RWPE2 (cell line): ENCODE results near the gene BEAN1.

ENCODE experiments used
- ATAC-seq: fragments of 200-7000 bp; cut with Tn5 transposase; 3 replicates; pipeline ENCODE4 v1.9.1; 2021; ENCODE audit warnings: low read depth
- DNase-seq: peaks from one replicate; pipeline ENCODE4 v3.0.0-alpha.2; 2020; ENCODE audit warnings: low spot score
- H3K27ac ChIP-seq: fragments of 450-650 bp; 2 replicates; pipeline ENCODE4 v1.5.1; 2017; ENCODE audit warnings: mild to moderate bottlenecking; ENCODE audit not compliant: poor library complexity, severe bottlenecking
- H3K27me3 ChIP-seq: fragments of 250-450 bp; sonication (Bioruptor Pico); 2 replicates; pipeline ENCODE4 v1.5.1; 2021; ENCODE audit warnings: mild to moderate bottlenecking, moderate library complexity; ENCODE audit not compliant: insufficient read depth, poor library complexity, severe bottlenecking
- H3K36me3 ChIP-seq: fragments of 250-450 bp; sonication (Bioruptor Pico); 2 replicates; pipeline ENCODE4 v1.5.1; 2020; ENCODE audit warnings: low read depth, mild to moderate bottlenecking, moderate library complexity
- H3K4me1 ChIP-seq: fragments of 250-450 bp; sonication (Bioruptor Pico); 2 replicates; pipeline ENCODE4 v1.5.1; 2021; ENCODE audit warnings: mild to moderate bottlenecking, moderate library complexity; ENCODE audit not compliant: insufficient read depth, poor library complexity, severe bottlenecking
- H3K4me3 ChIP-seq: fragments of 250-450 bp; sonication (Bioruptor Pico); 2 replicates; pipeline ENCODE4 v1.5.1; 2021; ENCODE audit warnings: mild to moderate bottlenecking, moderate library complexity; ENCODE audit not compliant: severe bottlenecking
- H3K9me3 ChIP-seq: fragments of 250-450 bp; sonication (Bioruptor Pico); 2 replicates; pipeline ENCODE4 v1.5.1; 2021; ENCODE audit warnings: mild to moderate bottlenecking, moderate library complexity; ENCODE audit not compliant: severe bottlenecking
- CTCF ChIP-seq: fragments of 450-650 bp; IDR thresholded peaks from one replicate; pipeline ENCODE4 v1.5.1; 2017; ENCODE audit warnings: mild to moderate bottlenecking, moderate library complexity; ENCODE audit not compliant: poor library complexity, severe bottlenecking

Gene BEAN1

GRCh38 chr16:66437391-66437945 lies 10.4 kb downstream of the BEAN1 start:
- H3K9me3 ChIP-seq = no peaks in the 10 kb centered on the region
- ATAC-seq (no peak), DNase-seq (no peak)
- no peak overlapping the region for H3K27ac ChIP-seq
- peaks cover 10% of the 10 kb centered on the region for H3K4me1 ChIP-seq
- no peaks in the 10 kb centered on the region for H3K36me3 ChIP-seq
- no peak overlapping the region for H3K4me3 ChIP-seq
- H3K27me3 ChIP-seq = no peaks in the 10 kb centered on the region
- TF ChIP-seq CTCF = no peak

- no peak for ATAC-seq
- TF ChIP-seq CTCF = no peak
- Histone ChIP-seq H3K4me1 (peaks cover 10% of the 10 kb centered on the region), H3K9me3 (no peaks in the 10 kb centered on the region), H3K27me3 (no peaks in the 10 kb centered on the region), H3K36me3 (no peaks in the 10 kb centered on the region), H3K27ac (no peak overlapping the region), H3K4me3 (no peak overlapping the region)
- no peak for DNase-seq
Observed at GRCh38 chr16:66438536-66438935, 11.4 kb downstream of the BEAN1 start.

GRCh38 chr16:66439051-66439730 lies 12.1 kb downstream of the BEAN1 start:
- TF ChIP-seq CTCF = no peak
- ATAC-seq (no peak), DNase-seq (no peak)
- H3K4me3 ChIP-seq = no peak overlapping the region
- no peaks in the 10 kb centered on the region for H3K9me3 ChIP-seq
- no peak overlapping the region for H3K27ac ChIP-seq
- no peaks in the 10 kb centered on the region for H3K36me3 ChIP-seq
- peaks cover 6% of the 10 kb centered on the region for H3K4me1 ChIP-seq
- H3K27me3 ChIP-seq = no peaks in the 10 kb centered on the region

- Histone ChIP-seq H3K36me3 (no peaks in the 10 kb centered on the region), H3K27ac (no peak overlapping the region), H3K27me3 (no peaks in the 10 kb centered on the region), H3K4me1 (peaks cover 6% of the 10 kb centered on the region), H3K9me3 (no peaks in the 10 kb centered on the region), H3K4me3 (no peak overlapping the region)
- ATAC-seq (no peak), DNase-seq (no peak)
- TF ChIP-seq CTCF = no peak
Observed at GRCh38 chr16:66440271-66440802, 13.2 kb downstream of the BEAN1 start.

GRCh38 chr16:66440970-66441369 lies 13.9 kb downstream of the BEAN1 start:
- DNase-seq (no peak), ATAC-seq (no peak)
- TF ChIP-seq CTCF = no peak
- Histone ChIP-seq H3K36me3 (no peaks in the 10 kb centered on the region), H3K27me3 (no peaks in the 10 kb centered on the region), H3K9me3 (no peaks in the 10 kb centered on the region), H3K4me3 (no peak overlapping the region), H3K27ac (no peak overlapping the region), H3K4me1 (peaks cover 6% of the 10 kb centered on the region)
